HL-60 (cell line): ENCODE results near the gene HK1.
A peak's percentile ranks its signal among the peaks of the same experiment; 100 is the strongest.

ENCODE experiments used
- DNase-seq, 2 experiments: peaks; one replicate each; pipeline ENCODE4 v3.0.0-alpha.2; 2010 to 2020; ENCODE audit warnings: low read depth in 1 of 2, low spot score in 1 of 2
- H3K27ac ChIP-seq: fragments of 250-450 bp; sonication (Bioruptor Pico); replicated peaks from 2 replicates; pipeline ENCODE4 v1.5.1; 2020; ENCODE audit warnings: mild to moderate bottlenecking, moderate library complexity
- H3K27me3 ChIP-seq: fragments of 250-450 bp; sonication (Bioruptor Pico); 2 replicates; pipeline ENCODE4 v1.5.1; 2021; ENCODE audit warnings: mild to moderate bottlenecking, moderate library complexity; ENCODE audit not compliant: insufficient read depth, poor library complexity, severe bottlenecking
- H3K4me3 ChIP-seq: replicated peaks from 2 replicates; pipeline ENCODE4 v1.5.1; 2011; ENCODE audit warnings: mild to moderate bottlenecking, control low read depth, low read length; ENCODE audit not compliant: insufficient read depth
- CTCF ChIP-seq: IDR thresholded peaks from one replicate; pipeline ENCODE4 v1.5.1; 2011; ENCODE audit warnings: low read length, control low read depth, inconsistent platforms; ENCODE audit not compliant: insufficient read depth
- GABPA ChIP-seq: IDR thresholded peaks from 2 replicates; pipeline ENCODE4 v1.6.1; 2012; ENCODE audit warnings: low read depth
- POLR2AphosphoS5 ChIP-seq: IDR thresholded peaks from 2 replicates; pipeline ENCODE4 v1.6.1; 2012; ENCODE audit warnings: low read depth
- REST ChIP-seq: IDR thresholded peaks from 2 replicates; pipeline ENCODE4 v1.6.1; 2012; ENCODE audit warnings: low read depth; ENCODE audit not compliant: insufficient replicate concordance
- SPI1 ChIP-seq: IDR thresholded peaks from 2 replicates; pipeline ENCODE4 v1.6.1; 2012; ENCODE audit warnings: low read depth, mild to moderate bottlenecking, borderline replicate concordance

The HK1 gene

GRCh38 chr10:69335613-69336012, 57.3 kb downstream of the HK1 start:
- DNase-seq: no peak
- no peak for TF ChIP-seq REST
- no peak for TF ChIP-seq SPI1
- no peak for TF ChIP-seq GABPA
- TF ChIP-seq CTCF: no peak
- no peak for TF ChIP-seq POLR2AphosphoS5
- Histone ChIP-seq H3K27ac (peak overlapping the region; percentile 63), H3K4me3 (no peak overlapping the region), H3K27me3 (no peaks in the 10 kb centered on the region)

- TF ChIP-seq REST (no peak), GABPA (no peak), SPI1 (no peak), POLR2AphosphoS5 (no peak), CTCF (no peak)
- Histone ChIP-seq H3K4me3 (no peak overlapping the region), H3K27ac (peak overlapping the region; percentile 58), H3K27me3 (no peaks in the 10 kb centered on the region)
- no peak for DNase-seq
Measured at GRCh38 chr10:69336952-69337295, 58.6 kb downstream of the HK1 start.

GRCh38 chr10:69337296-69338132, 59.2 kb downstream of the HK1 start:
- Histone ChIP-seq H3K27me3 (no peaks in the 10 kb centered on the region), H3K4me3 (no peak overlapping the region), H3K27ac (peak overlapping the region; percentile 58)
- TF ChIP-seq GABPA: no peak
- peak; percentile 93 for TF ChIP-seq SPI1
- TF ChIP-seq REST: no peak
- 0 out of 2 replicates have a peak, but pooled peaks have one; percentile 55 for TF ChIP-seq POLR2AphosphoS5
- DNase-seq: peak; percentile 92 to 94
